ENCODE data around the gene OVOL2. TPM values are rescaled to one million over a fixed set of nuclear protein-coding genes. Genes with fewer than 3 reads are reported as not detected.
A peak's percentile ranks its signal among the peaks of the same experiment; 100 is the strongest.

The OVOL2 gene
- total RNA-seq, 6 donors from 2014 or later, result 6.6 to 36.7 (median 19.2) TPM

DNA sequence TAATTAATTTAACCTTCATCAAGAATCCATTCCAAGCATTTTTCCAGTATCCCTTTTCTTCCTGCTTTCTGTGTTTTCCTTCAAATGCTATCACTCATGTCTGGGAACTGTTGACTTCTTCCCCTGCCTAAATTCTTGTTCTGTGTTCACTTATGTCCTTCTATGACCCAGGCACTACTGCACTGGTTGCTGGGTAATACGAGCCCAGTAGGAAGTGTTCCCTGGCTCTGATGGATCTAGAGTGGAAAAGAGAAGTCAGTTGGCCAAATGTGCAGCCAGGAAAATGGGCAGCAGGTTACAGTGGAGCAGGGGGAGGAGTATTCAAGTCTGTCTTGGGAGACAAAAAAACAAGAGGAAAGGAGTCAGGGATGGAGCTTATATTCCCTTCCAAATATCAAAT lies 7.1 kb downstream of the OVOL2 start:
- ATAC-seq (ENCODE audit: low FRiP score in 2 of 2) (no peak), DNase-seq (no peak)
- peaks cover 0 to 3% (median 1%) of the 10 kb centered on the region in 4 donors for H3K27me3 ChIP-seq
- H3K9me3 ChIP-seq, result no peaks in the 10 kb centered on the region
- no peak overlapping the region for H3K4me3 ChIP-seq
- no peaks in the 10 kb centered on the region for H3K36me3 ChIP-seq
- H3K27ac ChIP-seq, result no peak overlapping the region
- WGBS, 2 donors, result 38 to 77% methylated on average over 1 of the region's 1 CpG
- no peak for TF ChIP-seq POLR2AphosphoS5 (IDR thresholded peaks at IDR 0.05)
- TF ChIP-seq, protein P1, sequence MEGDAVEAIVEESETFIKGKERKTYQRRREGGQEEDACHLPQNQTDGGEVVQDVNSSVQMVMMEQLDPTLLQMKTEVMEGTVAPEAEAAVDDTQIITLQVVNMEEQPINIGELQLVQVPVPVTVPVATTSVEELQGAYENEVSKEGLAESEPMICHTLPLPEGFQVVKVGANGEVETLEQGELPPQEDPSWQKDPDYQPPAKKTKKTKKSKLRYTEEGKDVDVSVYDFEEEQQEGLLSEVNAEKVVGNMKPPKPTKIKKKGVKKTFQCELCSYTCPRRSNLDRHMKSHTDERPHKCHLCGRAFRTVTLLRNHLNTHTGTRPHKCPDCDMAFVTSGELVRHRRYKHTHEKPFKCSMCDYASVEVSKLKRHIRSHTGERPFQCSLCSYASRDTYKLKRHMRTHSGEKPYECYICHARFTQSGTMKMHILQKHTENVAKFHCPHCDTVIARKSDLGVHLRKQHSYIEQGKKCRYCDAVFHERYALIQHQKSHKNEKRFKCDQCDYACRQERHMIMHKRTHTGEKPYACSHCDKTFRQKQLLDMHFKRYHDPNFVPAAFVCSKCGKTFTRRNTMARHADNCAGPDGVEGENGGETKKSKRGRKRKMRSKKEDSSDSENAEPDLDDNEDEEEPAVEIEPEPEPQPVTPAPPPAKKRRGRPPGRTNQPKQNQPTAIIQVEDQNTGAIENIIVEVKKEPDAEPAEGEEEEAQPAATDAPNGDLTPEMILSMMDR (IDR thresholded peaks at IDR 0.05), result no peak
- TF ChIP-seq EP300 (IDR thresholded peaks at IDR 0.05), result no peak
- TF ChIP-seq POLR2A (IDR thresholded peaks at IDR 0.05), result no peak
- H3K4me1 ChIP-seq, result peaks cover under 1 to 17% (median 4%) of the 10 kb centered on the region in 4 donors

DNA sequence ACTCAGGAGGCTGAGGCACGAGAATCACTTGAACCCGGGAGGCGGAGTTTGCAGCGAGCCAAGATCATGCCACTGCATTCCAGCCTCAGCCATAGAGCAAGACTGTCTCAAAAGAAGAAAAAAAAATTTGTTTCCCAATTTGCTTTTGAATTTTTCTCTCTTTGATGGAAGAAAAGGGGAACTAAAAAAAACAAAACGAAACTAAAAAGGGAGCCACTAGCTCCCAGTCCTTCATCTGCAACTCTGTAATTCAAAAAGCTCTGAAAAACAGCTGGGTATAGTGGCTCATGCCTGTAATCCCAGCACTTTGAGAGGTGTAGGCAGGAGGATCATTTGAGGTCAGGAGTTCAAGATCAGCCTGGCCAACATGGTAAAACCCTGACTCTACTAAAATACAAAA lies 9.5 kb downstream of the OVOL2 start:
- Histone ChIP-seq H3K27me3 (no peaks in the 10 kb centered on the region), H3K27ac (no peak overlapping the region), H3K4me3 (no peak overlapping the region), H3K36me3 (no peaks in the 10 kb centered on the region), H3K4me1 (peaks cover 0 to 2% (median 0%) of the 10 kb centered on the region in 4 donors), H3K9me3 (peaks cover 0 to 5% (median 2%) of the 10 kb centered on the region in 4 donors)
- TF ChIP-seq POLR2A (IDR thresholded peaks at IDR 0.05) (no peak), EP300 (IDR thresholded peaks at IDR 0.05) (no peak), POLR2AphosphoS5 (IDR thresholded peaks at IDR 0.05) (no peak)
- TF ChIP-seq, protein P1 (IDR thresholded peaks at IDR 0.05), result no peak
- DNase-seq, result no peak
- 58 to 63% methylated on average over 5 of the region's 5 CpGs for WGBS, 2 donors
- no peak for ATAC-seq (ENCODE audit: low FRiP score in 2 of 2)

DNA sequence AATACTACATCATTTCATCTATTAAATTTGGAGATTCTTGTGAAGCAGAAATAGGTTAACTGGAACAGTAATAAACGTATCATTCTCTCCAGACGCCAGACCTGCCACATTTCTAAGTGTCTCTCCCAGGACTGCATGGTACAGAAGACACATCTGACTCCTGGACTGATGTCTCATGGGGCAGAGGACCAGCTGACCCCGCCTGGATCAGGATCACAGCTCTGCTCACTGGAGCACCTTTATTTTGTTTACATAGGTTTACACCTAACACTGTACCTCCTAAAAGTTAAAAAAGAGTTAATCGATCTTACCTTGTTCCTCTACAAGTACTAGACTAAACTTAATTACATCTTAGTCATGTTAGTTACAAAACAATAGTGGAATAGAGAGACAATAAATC lies 11.2 kb downstream of the OVOL2 start:
- Histone ChIP-seq H3K36me3 (no peaks in the 10 kb centered on the region), H3K4me3 (no peak overlapping the region), H3K27ac (peak overlapping the region in 1 of 4 donors; percentile 54), H3K27me3 (no peaks in the 10 kb centered on the region), H3K4me1 (no peaks in the 10 kb centered on the region), H3K9me3 (peaks cover 0 to 10% (median 2%) of the 10 kb centered on the region in 4 donors)
- DNase-seq (no peak), ATAC-seq (ENCODE audit: low FRiP score in 2 of 2) (no peak)
- WGBS, 2 donors, result 75 to 78% methylated on average over 4 of the region's 4 CpGs
- TF ChIP-seq, protein P1 (IDR thresholded peaks at IDR 0.05), result no peak
- TF ChIP-seq EP300 (IDR thresholded peaks at IDR 0.05) (no peak), POLR2A (IDR thresholded peaks at IDR 0.05) (no peak), POLR2AphosphoS5 (IDR thresholded peaks at IDR 0.05) (no peak)

DNA sequence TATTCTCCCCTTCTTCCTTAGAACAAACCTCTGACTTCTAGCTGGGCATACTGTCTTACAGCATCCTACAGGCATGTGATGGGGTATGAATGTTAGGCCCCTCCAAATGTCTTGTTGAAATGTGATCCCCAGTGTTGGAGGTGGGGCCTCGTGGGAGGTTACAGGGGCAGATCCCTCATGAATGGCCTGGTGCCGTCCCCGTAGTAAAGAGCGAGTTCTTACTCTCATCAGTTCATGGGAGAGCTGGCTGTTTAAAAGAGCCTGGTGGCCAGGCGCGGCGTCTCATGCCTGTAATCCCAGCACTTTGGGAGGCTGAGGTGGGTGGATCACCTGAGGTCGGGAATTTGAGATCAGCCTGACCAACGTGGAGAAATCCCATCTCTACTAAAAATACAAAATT lies 15.5 kb downstream of the OVOL2 start:
- no peak for DNase-seq
- Histone ChIP-seq H3K27me3 (no peaks in the 10 kb centered on the region), H3K9me3 (peaks cover 0 to 10% (median 2%) of the 10 kb centered on the region in 4 donors), H3K4me3 (no peak overlapping the region), H3K36me3 (peaks cover 0 to 3% (median 0%) of the 10 kb centered on the region in 4 donors), H3K4me1 (no peaks in the 10 kb centered on the region), H3K27ac (no peak overlapping the region)
- ATAC-seq (ENCODE audit: low FRiP score in 2 of 2), result no peak
- TF ChIP-seq POLR2A (IDR thresholded peaks at IDR 0.05), result no peak
- TF ChIP-seq EP300 (IDR thresholded peaks at IDR 0.05), result no peak
- TF ChIP-seq, protein P1 (IDR thresholded peaks at IDR 0.05), result no peak
- no peak for TF ChIP-seq POLR2AphosphoS5 (IDR thresholded peaks at IDR 0.05)
- 75 to 81% methylated on average over 6 to 9 of the region's 9 CpGs for WGBS, 2 donors

DNA sequence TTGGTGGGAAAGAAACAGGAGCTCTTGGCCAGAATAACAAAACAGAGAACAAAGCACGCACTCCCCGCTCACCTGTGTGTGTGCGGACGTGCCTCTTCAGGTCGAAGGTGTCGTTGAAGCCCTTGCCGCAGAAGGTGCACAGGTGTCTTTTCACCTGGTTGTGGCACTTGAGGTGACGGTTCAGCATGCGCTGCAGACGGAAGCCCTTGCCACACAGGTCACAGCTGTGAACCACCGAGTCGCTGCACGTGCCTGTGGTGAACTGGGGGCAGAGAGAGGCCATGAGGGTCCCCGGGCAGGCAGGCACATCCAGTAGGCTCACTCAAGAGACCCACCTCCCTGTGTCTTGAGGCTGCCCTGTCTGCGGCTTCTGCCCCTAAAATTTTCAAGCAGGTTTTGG lies 16.3 kb downstream of the OVOL2 start:
- Histone ChIP-seq H3K27ac (no peak overlapping the region), H3K4me3 (no peak overlapping the region), H3K4me1 (no peaks in the 10 kb centered on the region), H3K9me3 (peaks cover 0 to 10% (median 2%) of the 10 kb centered on the region in 4 donors), H3K27me3 (no peaks in the 10 kb centered on the region), H3K36me3 (peaks cover 0 to 3% (median 0%) of the 10 kb centered on the region in 4 donors)
- ATAC-seq (ENCODE audit: low FRiP score in 2 of 2) (no peak), DNase-seq (peak in 1 of 2 donors; percentile 30)
- WGBS, 2 donors, result 87 to 90% methylated on average over 14 to 15 of the region's 15 CpGs
- TF ChIP-seq, protein P1 (IDR thresholded peaks at IDR 0.05), result no peak
- TF ChIP-seq EP300 (IDR thresholded peaks at IDR 0.05) (no peak), POLR2A (IDR thresholded peaks at IDR 0.05) (no peak), POLR2AphosphoS5 (IDR thresholded peaks at IDR 0.05) (no peak)

Data from upper lobe of left lung (tissue), 6 donors.